GM10248 (cell line): ENCODE results near the gene TMBIM6.
A peak's percentile ranks its signal among the peaks of the same experiment; 100 is the strongest.
"Not testable (repeated sequence)": the region's sequence is repeated elsewhere in the genome, so short reads cannot be mapped to it uniquely, and the experiment has no call there.

Experiments used
- CTCF ChIA-PET: fragments of 300-600 bp; sonication (Branson Sonifier 250); formaldehyde crosslinking; extraction: SDS; loops from one replicate; lab custom pipeline; 2021; ENCODE audit warnings: antibody characterized with exemption; lab: Yijun Ruan, JAX
- POLR2A ChIA-PET: fragments of 350-650 bp; sonication (Branson Sonifier 250); formaldehyde crosslinking; extraction: SDS; loops from one replicate; lab custom pipeline; 2020; ENCODE audit warnings: antibody characterized with exemption; lab: Yijun Ruan, JAX
- DNase-seq: peaks from one replicate; pipeline ENCODE4 v3.0.0; 2012; ENCODE audit errors: extremely low spot score
- CTCF ChIP-seq: IDR thresholded peaks from 2 replicates; pipeline ENCODE4 v1.5.1; 2012; ENCODE audit warnings: mild to moderate bottlenecking, low read depth; ENCODE audit errors: extremely low read depth, missing control alignments, control extremely low read depth

Gene TMBIM6

GRCh38 chr12:49767333-49767732 lies 26.0 kb downstream of the TMBIM6 start:
- ChIA-PET CTCF (interaction anchor here (1.0 to 6.5 kb wide), 9 partner anchors 10 to 129 kb away, joined by 3 to 81 read pairs (median 6); partner anchors contain the start of gene TMBIM6), POLR2A (interaction anchor here (0.8 kb wide), 1 partner anchor 26 kb away, joined by 3 read pairs; the partner anchor contains the start of gene TMBIM6)
- TF ChIP-seq CTCF: no peak
- no peak for DNase-seq

- POLR2A ChIA-PET, DNase-seq: not testable (repeated sequence)
Measured at GRCh38 chr12:49773102-49773501, 31.7 kb downstream of the TMBIM6 start.

GRCh38 chr12:49776413-49776812 lies 35.1 kb downstream of the TMBIM6 start:
- TF ChIP-seq CTCF: peak; percentile 79
- ChIA-PET CTCF (interaction anchor here (1.5 to 3.2 kb wide), 9 partner anchors 8 to 278 kb away, joined by 5 to 47 read pairs (median 22); partner anchors contain the start of gene NCKAP5L), POLR2A (no interaction called here)
- peak; percentile 78 for DNase-seq

More at GRCh38 chr12:49773102-49773501, 31.7 kb downstream of the TMBIM6 start:
- CTCF ChIA-PET: interaction anchor here (1.0 to 4.0 kb wide), 3 partner anchors 10 to 32 kb away, joined by 4 to 23 read pairs (median 4); partner anchors contain the start of gene TMBIM6

- POLR2A ChIA-PET: no interaction called here
- CTCF ChIA-PET: interaction anchor here (1.0 to 3.2 kb wide), 31 partner anchors 8 to 419 kb away, joined by 3 to 47 read pairs (median 7); partner anchors contain the start of genes NCKAP5L and TMBIM6
- DNase-seq: peak; percentile 33
- TF ChIP-seq CTCF: no peak
Measured at GRCh38 chr12:49776858-49777257, 35.5 kb downstream of the TMBIM6 start.

DNA sequence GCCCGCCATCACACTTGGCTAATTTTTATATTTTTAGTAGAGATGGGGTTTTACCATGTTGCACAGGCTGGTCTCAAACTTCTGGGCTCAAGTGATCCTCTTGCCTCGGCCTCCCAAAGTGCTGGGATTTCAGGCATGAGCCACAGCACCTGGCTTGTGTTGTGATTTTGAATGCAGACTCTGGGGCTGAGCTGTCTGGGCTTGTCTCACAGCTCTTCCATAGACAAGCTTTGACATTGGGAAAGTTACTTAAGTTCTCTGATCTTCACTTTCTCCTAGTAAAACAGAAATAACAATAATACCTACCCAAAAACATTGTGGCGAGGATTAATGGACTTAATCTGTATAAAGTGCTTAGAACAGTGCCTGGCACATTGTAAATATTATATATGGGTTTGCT lies 36.0 kb downstream of the TMBIM6 start:
- CTCF ChIA-PET: interaction anchor here (0.7 to 3.2 kb wide), 43 partner anchors 9 to 434 kb away, joined by 3 to 47 read pairs (median 5); partner anchors contain the start of genes NCKAP5L and TMBIM6
- POLR2A ChIA-PET: no interaction called here
- no peak for TF ChIP-seq CTCF
- no peak for DNase-seq

GRCh38 chr12:49777800-49778748 lies 36.7 kb downstream of the TMBIM6 start:
- peak; percentile 76 for DNase-seq
- POLR2A ChIA-PET: no interaction called here
- CTCF ChIA-PET: interaction anchor here (0.7 to 3.2 kb wide), 47 partner anchors 8 to 435 kb away, joined by 3 to 47 read pairs (median 5); partner anchors contain the start of genes NCKAP5L and TMBIM6
- TF ChIP-seq CTCF: peak; percentile 86
